IMR-90 (cell line): ENCODE results near the gene SRGAP3. TPM values are rescaled to one million over a fixed set of nuclear protein-coding genes. Genes with fewer than 3 reads are reported as not detected.
A peak's percentile ranks its signal among the peaks of the same experiment; 100 is the strongest.

ENCODE experiments used
- ATAC-seq: fragments of 200-7000 bp; cut with Tn5 transposase; 2 replicates; pipeline ENCODE4 v1.9.1; 2020; ENCODE audit warnings: low read depth, mild to moderate bottlenecking, moderate library complexity
- BruUV-seq: library from RNA; stranded (reverse); fragments of 400-500 nt; replicated peaks from 2 replicates; lab custom pipeline; 2021; lab: Mats Ljungman, UMichigan
- CTCF ChIA-PET: fragments of 300-600 bp; formaldehyde crosslinking; extraction: SDS; loops from one replicate; lab custom pipeline; 2021; ENCODE audit warnings: antibody characterized with exemption; lab: Yijun Ruan, JAX
- POLR2A ChIA-PET: fragments of 300-600 bp; sonication (Branson Sonifier 250); formaldehyde crosslinking; loops from one replicate; lab custom pipeline; 2022; ENCODE audit warnings: antibody characterized with exemption; ENCODE audit not compliant: unreplicated experiment; lab: Charles Lee
- DNase-seq: peaks from one replicate; pipeline ENCODE4 v3.0.0; 2013
- H2AFZ ChIP-seq: replicated peaks from 2 replicates; pipeline ENCODE3; 2013; ENCODE audit warnings: low read length, mild to moderate bottlenecking; ENCODE audit not compliant: poor library complexity
- H2AK5ac ChIP-seq: 2 replicates; pipeline ENCODE4 v1.6.1; 2013; ENCODE audit warnings: low read depth, low read length, inconsistent platforms
- H2AK9ac ChIP-seq: replicated peaks from 2 replicates; pipeline ENCODE3; 2013; ENCODE audit warnings: mild to moderate bottlenecking, low read depth, low read length, moderate library complexity; ENCODE audit not compliant: poor library complexity
- H2BK120ac ChIP-seq: 2 replicates; pipeline ENCODE4 v1.6.1; 2013; ENCODE audit warnings: low read depth, low read length, inconsistent platforms
- H2BK15ac ChIP-seq: 3 replicates; pipeline ENCODE4 v1.6.1; 2013; ENCODE audit warnings: low read depth, low read length, inconsistent platforms
- H2BK20ac ChIP-seq: 2 replicates; pipeline ENCODE4 v1.6.1; 2013; ENCODE audit warnings: low read depth, mild to moderate bottlenecking, inconsistent platforms, low read length, moderate library complexity
- H2BK5ac ChIP-seq: 2 replicates; pipeline ENCODE4 v1.6.1; 2013; ENCODE audit warnings: mild to moderate bottlenecking, low read depth, low read length, inconsistent platforms; ENCODE audit not compliant: poor library complexity, severe bottlenecking
- H3K14ac ChIP-seq: replicated peaks from 2 replicates; pipeline ENCODE4 v1.6.1; 2013; ENCODE audit warnings: low read depth, low read length, inconsistent platforms
- H3K18ac ChIP-seq: 2 replicates; pipeline ENCODE4 v1.6.1; 2013; ENCODE audit warnings: low read depth, low read length, control low read depth
- H3K23ac ChIP-seq: 2 replicates; pipeline ENCODE4 v1.6.1; 2013; ENCODE audit warnings: low read depth, low read length, inconsistent platforms
- H3K27ac ChIP-seq: 2 replicates; pipeline ENCODE4 v1.5.1; 2013; ENCODE audit warnings: mild to moderate bottlenecking, control low read depth, low read length; ENCODE audit not compliant: insufficient read depth
- H3K27me3 ChIP-seq: 2 replicates; pipeline ENCODE4 v1.6.1; 2013; ENCODE audit warnings: low read length; ENCODE audit not compliant: control insufficient read depth, insufficient read depth
- H3K36me3 ChIP-seq: 2 replicates; pipeline ENCODE4 v1.6.1; 2013; ENCODE audit warnings: low read length, mixed read lengths; ENCODE audit not compliant: control insufficient read depth, insufficient read depth
- H3K4ac ChIP-seq: 2 replicates; pipeline ENCODE4 v1.6.1; 2013; ENCODE audit warnings: low read depth, low read length, inconsistent platforms
- H3K4me1 ChIP-seq: 2 replicates; pipeline ENCODE4 v1.6.1; 2013; ENCODE audit warnings: low read length, mixed read lengths; ENCODE audit not compliant: control insufficient read depth, insufficient read depth
- H3K4me2 ChIP-seq: 2 replicates; pipeline ENCODE4 v1.6.1; 2013; ENCODE audit warnings: low read depth, mild to moderate bottlenecking, control low read depth, low read length, moderate library complexity
- H3K4me3 ChIP-seq: 2 replicates; pipeline ENCODE4 v1.5.1; 2013; ENCODE audit warnings: low read depth, mild to moderate bottlenecking, control low read depth, low read length, moderate library complexity; ENCODE audit not compliant: insufficient read depth
- H3K56ac ChIP-seq: 2 replicates; pipeline ENCODE4 v1.6.1; 2013; ENCODE audit warnings: low read length, inconsistent platforms; ENCODE audit not compliant: insufficient read depth; ENCODE audit errors: extremely low read depth
- H3K79me1 ChIP-seq, 2 experiments: 2 replicates each; pipeline ENCODE4 v1.6.1; 2013; ENCODE audit warnings: low read length in 2 of 2, inconsistent platforms in 1 of 2, low read depth in 1 of 2
- H3K9ac ChIP-seq: 2 replicates; pipeline ENCODE4 v1.6.1; 2013; ENCODE audit warnings: low read depth, low read length, control low read depth
- H3K9me1 ChIP-seq: 2 replicates; pipeline ENCODE4 v1.6.1; 2013; ENCODE audit warnings: low read length, inconsistent platforms; ENCODE audit not compliant: insufficient read depth
- H3K9me3 ChIP-seq: 2 replicates; pipeline ENCODE4 v1.6.1; 2013; ENCODE audit warnings: low read length; ENCODE audit not compliant: control insufficient read depth, insufficient read depth
- H4K20me1 ChIP-seq: 2 replicates; pipeline ENCODE4 v1.6.1; 2013; ENCODE audit warnings: low read length, inconsistent platforms; ENCODE audit not compliant: insufficient read depth
- H4K5ac ChIP-seq: 2 replicates; pipeline ENCODE4 v1.6.1; 2013; ENCODE audit warnings: mild to moderate bottlenecking, low read depth, low read length, control low read depth
- H4K8ac ChIP-seq, 2 experiments: 2 replicates each; pipeline ENCODE4 v1.6.1; 2013; ENCODE audit warnings: low read depth in 2 of 2, low read length in 2 of 2, control low read depth in 1 of 2, inconsistent platforms in 1 of 2
- H4K91ac ChIP-seq: 2 replicates; pipeline ENCODE4 v1.6.1; 2013; ENCODE audit warnings: low read depth, low read length, inconsistent platforms; ENCODE audit not compliant: insufficient read depth
- RCOR1 ChIP-seq: IDR thresholded peaks from 2 replicates; pipeline ENCODE4 v1.6.1; 2012; ENCODE audit warnings: mild to moderate bottlenecking, low read length, improper control_type of control experiment; ENCODE audit not compliant: insufficient replicate concordance
- SMC3 ChIP-seq: fragments of 150-350 bp; IDR thresholded peaks from 2 replicates; pipeline ENCODE4 v1.6.1; 2016; ENCODE audit warnings: low read depth, mild to moderate bottlenecking, antibody characterized with exemption, low read length, moderate library complexity
- WGBS, 2 experiments: methylation state at CpG; one replicate each; pipeline versions ENCODE4 v1.1.5 to v1.1.7; 2013; ENCODE audit warnings: missing lambda C conversion rate in 2 of 2; ENCODE audit not compliant: insufficient read length in 1 of 2; ENCODE audit errors: extremely low coverage in 2 of 2; 5-methylcytosine and 5-hydroxymethylcytosine counted together
- dilution Hi-C: fragments of 300-500 bp; cut with HindIII; formaldehyde crosslinking; loops from one replicate; pipeline ENCODE4 v1.14.3; 2018; ENCODE audit warnings: low sequenced_read_pairs; ENCODE audit not compliant: unreplicated experiment
- in situ Hi-C: fragments of 300-500 bp; cut with MboI; formaldehyde crosslinking; loops from 3 replicates; pipeline ENCODE4 v1.14.3; 2019; ENCODE audit warnings: low sequenced_read_pairs, inconsistent platforms, mixed read lengths
- intact Hi-C: fragments of 100-400 bp; cut with micrococcal nuclease; formaldehyde crosslinking; loops from 2 replicates; pipeline ENCODE4 v1.10.0; 2022
- polyA plus RNA-seq, 3 experiments: library from polyadenylated mRNA; depleted of rRNA; stranded (reverse); fragments of >200 nt; gene quantifications; 2 replicates each; pipeline ENCODE4 v1.2.3, GENCODE V29; 2012; ENCODE audit warnings: low replicate concordance in 1 of 3
- total RNA-seq: library from RNA; depleted of rRNA; stranded (reverse); fragments of >200 nt; gene quantifications from 2 replicates; pipeline ENCODE4 v1.2.3, GENCODE V29; 2012
- TF ChIP-seq, protein P1 (sequence below): conservative IDR thresholded peaks from 2 replicates; pipeline ENCODE4 v1.5.1; 2012; ENCODE audit warnings: mild to moderate bottlenecking, low read depth, low read length, improper control_type of control experiment

SRGAP3 gene
- total and polyA plus RNA-seq, 2 of the 4 experiments (the other 2 are of a cell fraction) = 0.68 to 1.4 TPM

GRCh38 chr3:8996681-8997121, 252.7 kb downstream of the SRGAP3 start:
- Histone ChIP-seq H3K27me3 (peaks cover 13% of the 10 kb centered on the region), H3K9ac (no peak overlapping the region), H3K9me1 (0 out of 2 replicates have a peak, but pooled peaks cover 2% of the 10 kb centered on the region), H3K4me3 (no peak overlapping the region), H4K5ac (no peak overlapping the region), H3K27ac (no peak overlapping the region), H3K4ac (no peak overlapping the region), H3K18ac (no peak overlapping the region), H3K79me1 (no peaks in the 10 kb centered on the region), H4K20me1 (no peaks in the 10 kb centered on the region), H3K4me1 (no peaks in the 10 kb centered on the region), H2BK15ac (no peak overlapping the region), H2AFZ (no peak overlapping the region), H2BK120ac (no peak overlapping the region), H3K9me3 (no peaks in the 10 kb centered on the region), H3K56ac (no peak overlapping the region), H2AK9ac (no peak overlapping the region), H4K91ac (no peak overlapping the region), H3K4me2 (no peak overlapping the region), H3K36me3 (no peaks in the 10 kb centered on the region), H4K8ac (no peak overlapping the region), H2BK5ac (no peak overlapping the region), H2BK20ac (no peak overlapping the region), H3K14ac (no peak overlapping the region), H2AK5ac (no peak overlapping the region), H3K23ac (no peak overlapping the region)
- TF ChIP-seq, protein P1, sequence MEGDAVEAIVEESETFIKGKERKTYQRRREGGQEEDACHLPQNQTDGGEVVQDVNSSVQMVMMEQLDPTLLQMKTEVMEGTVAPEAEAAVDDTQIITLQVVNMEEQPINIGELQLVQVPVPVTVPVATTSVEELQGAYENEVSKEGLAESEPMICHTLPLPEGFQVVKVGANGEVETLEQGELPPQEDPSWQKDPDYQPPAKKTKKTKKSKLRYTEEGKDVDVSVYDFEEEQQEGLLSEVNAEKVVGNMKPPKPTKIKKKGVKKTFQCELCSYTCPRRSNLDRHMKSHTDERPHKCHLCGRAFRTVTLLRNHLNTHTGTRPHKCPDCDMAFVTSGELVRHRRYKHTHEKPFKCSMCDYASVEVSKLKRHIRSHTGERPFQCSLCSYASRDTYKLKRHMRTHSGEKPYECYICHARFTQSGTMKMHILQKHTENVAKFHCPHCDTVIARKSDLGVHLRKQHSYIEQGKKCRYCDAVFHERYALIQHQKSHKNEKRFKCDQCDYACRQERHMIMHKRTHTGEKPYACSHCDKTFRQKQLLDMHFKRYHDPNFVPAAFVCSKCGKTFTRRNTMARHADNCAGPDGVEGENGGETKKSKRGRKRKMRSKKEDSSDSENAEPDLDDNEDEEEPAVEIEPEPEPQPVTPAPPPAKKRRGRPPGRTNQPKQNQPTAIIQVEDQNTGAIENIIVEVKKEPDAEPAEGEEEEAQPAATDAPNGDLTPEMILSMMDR = 0 out of 2 replicates have a peak, but pooled peaks have one; percentile 16
- TF ChIP-seq SMC3 (peak; percentile 11; the same call in 1 of the 2 replicates), RCOR1 (no peak)
- 60% methylated on average over 2 of the region's 12 CpGs; no CpG with 5 or more reads in 1 of the 2 experiments for WGBS, 2 experiments
- no TSS peak for BruUV-seq
- intact Hi-C loops = no loop called here
- POLR2A ChIA-PET = no interaction called here
- peak; percentile 62 for ATAC-seq
- in situ Hi-C loops = no loop called here
- dilution Hi-C loops = no loop called here
- CTCF ChIA-PET = interaction anchor here (1.0 to 2.1 kb wide), 2 partner anchors 17 to 236 kb away, joined by 3 to 6 read pairs; no protein-coding TSS in a partner anchor
- peak; percentile 39 for DNase-seq
